Suppressor macrophage treated with lipopolysaccharide for 1 hour (primary cell): ENCODE results near the gene TNXB.
"Not testable (repeated sequence)": the region's sequence is repeated elsewhere in the genome, so short reads cannot be mapped to it uniquely, and the experiment has no call there.

Experiments
- DNase-seq, 3 donors: peaks; one replicate each; pipeline ENCODE4 v3.0.0-alpha.2; 2020 to 2022

TNXB gene

GRCh38 chr6:32002546-32003268 is 106.4 kb downstream of the TNXB start:
- not testable (repeated sequence) for DNase-seq

GRCh38 chr6:31996385-31996784 is 112.8 kb downstream of the TNXB start:
- DNase-seq = not testable (repeated sequence)

- DNase-seq = not testable (repeated sequence)
These were observed 114.7 kb downstream of the TNXB start for GRCh38 chr6:31994421-31994820.
